Astrocyte of the spinal cord (primary cell): ENCODE measurements around the gene CDC42.

ENCODE experiments used
- DNase-seq: peaks from one replicate; pipeline ENCODE4 v3.0.0; 2011; ENCODE audit warnings: low read depth, low spot score
- H3K4me3 ChIP-seq: 2 replicates; pipeline ENCODE4 v1.5.1; 2011; ENCODE audit warnings: low read depth, mild to moderate bottlenecking, low read length, moderate library complexity
- in situ Hi-C: cut with HindIII; loops from 2 replicates; pipeline ENCODE4 v1.10.0; 2017; ENCODE audit warnings: low sequenced_read_pairs
- TF ChIP-seq, protein P1 (sequence below): IDR thresholded peaks from 2 replicates; pipeline ENCODE4 v1.5.1; 2012; ENCODE audit warnings: low read depth, mild to moderate bottlenecking, low read length, inconsistent platforms

Gene CDC42

DNA sequence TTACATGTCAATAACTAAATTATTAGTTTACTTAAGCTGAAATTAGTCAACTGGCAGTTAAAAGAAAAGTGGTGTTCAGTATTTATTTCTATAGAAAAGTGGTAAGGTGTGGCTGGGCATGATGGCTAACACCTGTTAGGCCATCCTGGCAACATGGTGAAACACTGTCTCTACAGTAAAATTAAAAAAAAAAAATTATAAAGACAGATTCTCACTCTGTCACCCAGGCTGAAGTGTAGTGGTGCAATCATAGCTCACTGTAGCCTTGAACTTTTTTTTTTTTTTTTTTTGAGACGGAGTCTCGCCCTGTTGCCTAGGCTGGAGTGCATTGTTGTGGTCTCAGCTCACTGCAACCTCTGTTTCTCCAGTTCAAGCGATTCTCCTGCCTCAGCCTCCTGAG is 57.5 kb downstream of the CDC42 start:
- no peak overlapping the region for H3K4me3 ChIP-seq
- in situ Hi-C loops, result no loop called here
- DNase-seq, result no peak
- TF ChIP-seq, protein P1, sequence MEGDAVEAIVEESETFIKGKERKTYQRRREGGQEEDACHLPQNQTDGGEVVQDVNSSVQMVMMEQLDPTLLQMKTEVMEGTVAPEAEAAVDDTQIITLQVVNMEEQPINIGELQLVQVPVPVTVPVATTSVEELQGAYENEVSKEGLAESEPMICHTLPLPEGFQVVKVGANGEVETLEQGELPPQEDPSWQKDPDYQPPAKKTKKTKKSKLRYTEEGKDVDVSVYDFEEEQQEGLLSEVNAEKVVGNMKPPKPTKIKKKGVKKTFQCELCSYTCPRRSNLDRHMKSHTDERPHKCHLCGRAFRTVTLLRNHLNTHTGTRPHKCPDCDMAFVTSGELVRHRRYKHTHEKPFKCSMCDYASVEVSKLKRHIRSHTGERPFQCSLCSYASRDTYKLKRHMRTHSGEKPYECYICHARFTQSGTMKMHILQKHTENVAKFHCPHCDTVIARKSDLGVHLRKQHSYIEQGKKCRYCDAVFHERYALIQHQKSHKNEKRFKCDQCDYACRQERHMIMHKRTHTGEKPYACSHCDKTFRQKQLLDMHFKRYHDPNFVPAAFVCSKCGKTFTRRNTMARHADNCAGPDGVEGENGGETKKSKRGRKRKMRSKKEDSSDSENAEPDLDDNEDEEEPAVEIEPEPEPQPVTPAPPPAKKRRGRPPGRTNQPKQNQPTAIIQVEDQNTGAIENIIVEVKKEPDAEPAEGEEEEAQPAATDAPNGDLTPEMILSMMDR, result no peak

DNA sequence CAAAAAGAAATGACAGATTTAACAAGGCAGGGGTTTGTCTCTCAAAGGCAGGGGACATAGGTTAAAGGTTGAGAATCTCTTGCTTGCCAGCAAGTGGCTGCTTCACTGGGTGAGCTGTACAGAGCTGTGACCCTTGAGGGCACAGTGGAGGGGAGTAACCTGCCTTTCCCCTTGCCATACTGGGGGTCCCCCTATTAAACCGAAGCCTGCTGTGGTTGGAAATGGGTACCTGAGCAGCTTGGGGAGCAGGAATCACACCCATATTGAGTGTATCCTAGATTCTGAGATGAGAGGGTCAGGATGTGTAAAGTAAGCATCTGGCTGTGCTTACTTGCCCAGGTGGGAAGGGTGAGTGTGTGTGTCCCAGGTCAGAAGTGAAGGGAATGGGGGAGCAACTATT is 58.6 kb downstream of the CDC42 start:
- in situ Hi-C loops, result no loop called here
- no peak for DNase-seq
- no peak overlapping the region for H3K4me3 ChIP-seq
- TF ChIP-seq, protein P1, result no peak

DNA sequence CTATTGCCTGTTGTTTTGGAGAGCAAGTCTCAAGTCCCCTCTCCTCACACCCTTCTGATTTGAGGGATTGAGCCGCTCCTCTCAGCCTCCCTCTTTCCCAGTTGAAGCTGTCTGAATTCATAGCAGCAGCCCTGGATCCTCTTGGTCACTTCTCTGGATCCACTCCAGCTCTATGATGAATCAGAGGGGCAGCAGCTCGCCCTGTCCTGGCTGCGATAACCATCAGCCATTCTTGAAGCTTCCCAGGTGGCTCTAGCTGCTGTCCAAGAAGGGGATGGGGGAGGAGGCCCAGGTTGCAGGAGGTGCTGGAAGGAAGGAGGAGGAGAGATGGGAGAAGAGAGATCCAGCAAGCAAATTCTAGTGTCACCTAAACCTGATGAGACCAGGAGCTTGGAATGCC is 59.1 kb downstream of the CDC42 start:
- TF ChIP-seq, protein P1, result no peak
- H3K4me3 ChIP-seq, result no peak overlapping the region
- DNase-seq, result peak; percentile 45
- in situ Hi-C loops, result no loop called here

GRCh38 chr1:22112554-22112953 is 60.0 kb downstream of the CDC42 start:
- no peak for DNase-seq
- H3K4me3 ChIP-seq, result no peak overlapping the region
- in situ Hi-C loops, result no loop called here
- TF ChIP-seq, protein P1, result no peak

GRCh38 chr1:22114083-22115012 is 61.8 kb downstream of the CDC42 start:
- H3K4me3 ChIP-seq, result no peak overlapping the region
- TF ChIP-seq, protein P1, result no peak
- peak; percentile 90 for DNase-seq
- in situ Hi-C loops, result no loop called here

- no peak overlapping the region for H3K4me3 ChIP-seq
- in situ Hi-C loops, result no loop called here
- TF ChIP-seq, protein P1, result no peak
- DNase-seq, result no peak
These were observed 62.8 kb downstream of the CDC42 start for GRCh38 chr1:22115286-22115685.
